Nephron (organoid): ENCODE measurements around the gene ANAPC7.
A peak's percentile ranks its signal among the peaks of the same experiment; 100 is the strongest.

Experiments used
- H3K27ac Mint-ChIP-seq, 3 experiments: 2 replicates each; pipeline ENCODE4 v1.8.0; 2020; ENCODE audit warnings: mixed read lengths in 3 of 3, mild to moderate bottlenecking in 2 of 3, moderate library complexity in 1 of 3
- H3K27me3 Mint-ChIP-seq: 2 replicates; pipeline ENCODE4 v1.8.0; 2021; ENCODE audit warnings: low read depth, mild to moderate bottlenecking, moderate library complexity, mixed read lengths
- H3K36me3 Mint-ChIP-seq: 2 replicates; pipeline ENCODE4 v1.8.0; 2020; ENCODE audit warnings: low read depth, mixed read lengths
- H3K4me1 Mint-ChIP-seq: 2 replicates; pipeline ENCODE4 v1.8.0; 2020; ENCODE audit warnings: mixed read lengths
- H3K4me3 Mint-ChIP-seq, 3 experiments: 2 replicates each; pipeline ENCODE4 v1.8.0; 2020; ENCODE audit warnings: mild to moderate bottlenecking in 3 of 3, mixed read lengths in 3 of 3, moderate library complexity in 2 of 3
- H3K9me3 Mint-ChIP-seq: 2 replicates; pipeline ENCODE4 v1.8.0; 2020; ENCODE audit warnings: mixed read lengths
- CTCF ChIP-seq, 3 experiments: fragments of 200-600 bp; sonication (generic); IDR thresholded peaks; one replicate each; pipeline ENCODE4 v1.5.0; 2021; ENCODE audit warnings: antibody characterized with exemption in 3 of 3; ENCODE audit not compliant: unreplicated experiment in 3 of 3

Gene ANAPC7

GRCh38 chr12:110403146-110403975 is at the start of gene ANAPC7:
Gene ANAPC7 (minus strand): TSS chr12:110403708. CDS start chr12:110403627, 81 bp downstream.
- peak within 1 kb of the TSS; percentile 99 to 100 (median 100) for H3K4me3 Mint-ChIP-seq
- TF ChIP-seq CTCF (IDR thresholded peaks at IDR 0.05; ENCODE audit: unreplicated experiment in 3 of 3): no peak
- H3K27me3 Mint-ChIP-seq: no peaks in the 10 kb centered on the region
- H3K4me1 Mint-ChIP-seq: peaks cover 13% of the 10 kb centered on the region
- peak within 1 kb of the TSS; percentile 100 for H3K27ac Mint-ChIP-seq
- no peaks in the 10 kb centered on the region for H3K9me3 Mint-ChIP-seq
- peaks cover 20% of the 10 kb centered on the region for H3K36me3 Mint-ChIP-seq

GRCh38 chr12:110451263-110451662 is 47.8 kb upstream of the ANAPC7 start:
- Mint-ChIP-seq H3K4me1 (peaks cover 19% of the 10 kb centered on the region), H3K27ac (peak overlapping the region; percentile 33 to 97 (median 57)), H3K9me3 (no peaks in the 10 kb centered on the region), H3K4me3 (peak overlapping the region; percentile 98 to 100 (median 99)), H3K27me3 (no peaks in the 10 kb centered on the region), H3K36me3 (peaks cover 32% of the 10 kb centered on the region)
- no peak for TF ChIP-seq CTCF (IDR thresholded peaks at IDR 0.05; ENCODE audit: unreplicated experiment in 3 of 3)

GRCh38 chr12:110449799-110450497 is 46.4 kb upstream of the ANAPC7 start, which contains the start of gene ARPC3:
Gene ARPC3 (minus strand): TSS chr12:110450337. CDS start chr12:110450260, 77 bp downstream.
- Mint-ChIP-seq H3K4me3 (peak within 1 kb of the TSS; percentile 98 to 100 (median 99)), H3K27me3 (no peaks in the 10 kb centered on the region), H3K4me1 (peaks cover 19% of the 10 kb centered on the region), H3K27ac (peak within 1 kb of the TSS; percentile 97 to 99 (median 98)), H3K36me3 (peaks cover 33% of the 10 kb centered on the region), H3K9me3 (no peaks in the 10 kb centered on the region)
- TF ChIP-seq CTCF (IDR thresholded peaks at IDR 0.05; ENCODE audit: unreplicated experiment in 3 of 3): peak; percentile 78 to 87 (median 83)

GRCh38 chr12:110444455-110444854 is 40.9 kb upstream of the ANAPC7 start:
- no peak overlapping the region for H3K27ac Mint-ChIP-seq
- peaks cover 37% of the 10 kb centered on the region for H3K36me3 Mint-ChIP-seq
- peaks cover 12% of the 10 kb centered on the region for H3K4me1 Mint-ChIP-seq
- no peaks in the 10 kb centered on the region for H3K27me3 Mint-ChIP-seq
- no peak for TF ChIP-seq CTCF (IDR thresholded peaks at IDR 0.05; ENCODE audit: unreplicated experiment in 3 of 3)
- no peak overlapping the region for H3K4me3 Mint-ChIP-seq
- no peaks in the 10 kb centered on the region for H3K9me3 Mint-ChIP-seq

GRCh38 chr12:110436231-110436630 is 32.7 kb upstream of the ANAPC7 start:
- TF ChIP-seq CTCF (IDR thresholded peaks at IDR 0.05; ENCODE audit: unreplicated experiment in 3 of 3): no peak
- H3K27me3 Mint-ChIP-seq: no peaks in the 10 kb centered on the region
- H3K9me3 Mint-ChIP-seq: no peaks in the 10 kb centered on the region
- H3K36me3 Mint-ChIP-seq: peaks cover 57% of the 10 kb centered on the region
- H3K4me1 Mint-ChIP-seq: no peaks in the 10 kb centered on the region
- H3K4me3 Mint-ChIP-seq: no peak overlapping the region
- H3K27ac Mint-ChIP-seq: no peak overlapping the region
